Duodenal mucosa (tissue), 2 donors: ENCODE data around the gene USP34.
"Not testable (repeated sequence)": the region's sequence is repeated elsewhere in the genome, so short reads cannot be mapped to it uniquely, and the experiment has no call there.

Source experiments
- H3K27ac ChIP-seq: one replicate; pipeline ENCODE4 v1.7.0; 2013; ENCODE audit warnings: low read depth, low read length
- H3K27me3 ChIP-seq, 2 donors: one replicate each; pipeline ENCODE4 v1.7.0; 2013; ENCODE audit warnings: low read length in 2 of 2, control low read depth in 1 of 2; ENCODE audit not compliant: insufficient read depth in 2 of 2, control insufficient read depth in 1 of 2
- H3K36me3 ChIP-seq, 2 donors: one replicate each; pipeline ENCODE4 v1.7.0; 2013; ENCODE audit warnings: low read length in 2 of 2, control low read depth in 1 of 2; ENCODE audit not compliant: insufficient read depth in 2 of 2, control insufficient read depth in 1 of 2
- H3K4me1 ChIP-seq, 2 donors: one replicate each; pipeline ENCODE4 v1.7.0; 2013; ENCODE audit warnings: low read length in 2 of 2, control low read depth in 1 of 2; ENCODE audit not compliant: insufficient read depth in 2 of 2, control insufficient read depth in 1 of 2
- H3K4me3 ChIP-seq, 2 donors: one replicate each; pipeline ENCODE4 v1.7.0; 2013; ENCODE audit warnings: low read length in 2 of 2, low read depth in 1 of 2
- H3K9ac ChIP-seq, 2 donors: one replicate each; pipeline ENCODE4 v1.7.0; 2013; ENCODE audit warnings: low read length in 2 of 2, low read depth in 1 of 2
- H3K9me3 ChIP-seq, 2 donors: one replicate each; pipeline ENCODE4 v1.7.0; 2013; ENCODE audit warnings: low read length in 2 of 2, control low read depth in 1 of 2; ENCODE audit not compliant: control insufficient read depth in 1 of 2

USP34 gene

GRCh38 chr2:61173116-61173515 lies 297.8 kb downstream of the USP34 start:
- Histone ChIP-seq H3K4me1 (peaks cover under 1 to 11% of the 10 kb centered on the region in 2 donors), H3K27ac (no peak overlapping the region), H3K9ac (no peak overlapping the region)

GRCh38 chr2:61172671-61173070 lies 298.2 kb downstream of the USP34 start:
- no peaks in the 10 kb centered on the region for H3K27me3 ChIP-seq
- H3K36me3 ChIP-seq = no peaks in the 10 kb centered on the region
- H3K9me3 ChIP-seq = no peaks in the 10 kb centered on the region
- H3K4me1 ChIP-seq = peaks cover 0 to 10% of the 10 kb centered on the region in 2 donors
- H3K9ac ChIP-seq = no peak overlapping the region
- H3K4me3 ChIP-seq = no peak overlapping the region
- no peak overlapping the region for H3K27ac ChIP-seq

More at GRCh38 chr2:61173116-61173515, 297.8 kb downstream of the USP34 start:
- Histone ChIP-seq H3K4me3 (no peak overlapping the region), H3K9me3 (no peaks in the 10 kb centered on the region), H3K36me3 (no peaks in the 10 kb centered on the region), H3K27me3 (no peaks in the 10 kb centered on the region)

GRCh38 chr2:61167579-61167978 lies 303.3 kb downstream of the USP34 start:
- Histone ChIP-seq H3K4me3 (no peak overlapping the region), H3K27me3 (no peaks in the 10 kb centered on the region), H3K4me1 (no peaks in the 10 kb centered on the region), H3K27ac (no peak overlapping the region), H3K9me3 (no peaks in the 10 kb centered on the region), H3K36me3 (peaks cover 0 to 3% of the 10 kb centered on the region in 2 donors), H3K9ac (no peak overlapping the region)

GRCh38 chr2:61165946-61166345 lies 304.9 kb downstream of the USP34 start:
- Histone ChIP-seq H3K4me1 (no peaks in the 10 kb centered on the region), H3K4me3 (no peak overlapping the region), H3K9me3 (no peaks in the 10 kb centered on the region), H3K27me3 (no peaks in the 10 kb centered on the region), H3K36me3 (peaks cover 0 to 3% of the 10 kb centered on the region in 2 donors), H3K9ac (no peak overlapping the region), H3K27ac (no peak overlapping the region)

GRCh38 chr2:61165082-61165481 lies 305.8 kb downstream of the USP34 start:
- not testable (repeated sequence) for H3K9me3 ChIP-seq, H3K4me3 ChIP-seq, H3K36me3 ChIP-seq, H3K9ac ChIP-seq, H3K27ac ChIP-seq, H3K27me3 ChIP-seq, H3K4me1 ChIP-seq

GRCh38 chr2:61162721-61163120 lies 308.2 kb downstream of the USP34 start:
- H3K4me3 ChIP-seq = no peak overlapping the region
- no peaks in the 10 kb centered on the region for H3K27me3 ChIP-seq
- no peaks in the 10 kb centered on the region for H3K4me1 ChIP-seq
- H3K36me3 ChIP-seq = peaks cover 0 to 3% of the 10 kb centered on the region in 2 donors
- H3K9ac ChIP-seq = no peak overlapping the region
- no peaks in the 10 kb centered on the region for H3K9me3 ChIP-seq
- no peak overlapping the region for H3K27ac ChIP-seq

- Histone ChIP-seq H3K27ac (no peak within 1 kb of the TSS), H3K36me3 (peaks cover 0 to 3% of the 10 kb centered on the region in 2 donors), H3K27me3 (no peaks in the 10 kb centered on the region), H3K9me3 (no peaks in the 10 kb centered on the region), H3K9ac (no peak within 1 kb of the TSS), H3K4me1 (no peaks in the 10 kb centered on the region), H3K4me3 (no peak within 1 kb of the TSS)
Observed at GRCh38 chr2:61161888-61162287, 309.0 kb downstream of the USP34 start, which contains the start of gene C2orf74. Gene C2orf74, plus strand, starts transcription at chr2:61162188. Its CDS starts 327 bp downstream, at chr2:61162515.

GRCh38 chr2:61158356-61158955 lies 312.4 kb downstream of the USP34 start:
- no peak overlapping the region for H3K27ac ChIP-seq
- H3K4me1 ChIP-seq = no peaks in the 10 kb centered on the region
- no peaks in the 10 kb centered on the region for H3K9me3 ChIP-seq
- no peaks in the 10 kb centered on the region for H3K27me3 ChIP-seq
- H3K9ac ChIP-seq = no peak overlapping the region
- H3K4me3 ChIP-seq = no peak overlapping the region
- H3K36me3 ChIP-seq = peaks cover 0 to 3% of the 10 kb centered on the region in 2 donors

- no peaks in the 10 kb centered on the region for H3K9me3 ChIP-seq
- H3K4me1 ChIP-seq = no peaks in the 10 kb centered on the region
- H3K27ac ChIP-seq = no peak overlapping the region
- H3K27me3 ChIP-seq = no peaks in the 10 kb centered on the region
- H3K9ac ChIP-seq = no peak overlapping the region
- no peaks in the 10 kb centered on the region for H3K36me3 ChIP-seq
- H3K4me3 ChIP-seq = no peak overlapping the region
Observed at GRCh38 chr2:61157371-61158003, 313.4 kb downstream of the USP34 start.

- no peaks in the 10 kb centered on the region for H3K4me1 ChIP-seq
- no peak overlapping the region for H3K9ac ChIP-seq
- no peaks in the 10 kb centered on the region for H3K27me3 ChIP-seq
- H3K27ac ChIP-seq = no peak overlapping the region
- H3K4me3 ChIP-seq = no peak overlapping the region
- no peaks in the 10 kb centered on the region for H3K9me3 ChIP-seq
- H3K36me3 ChIP-seq = peaks cover 0 to 3% of the 10 kb centered on the region in 2 donors
Observed at GRCh38 chr2:61151436-61151835, 319.5 kb downstream of the USP34 start.
